HEK293 (cell line): ENCODE data around the gene LTV1.

Experiments
- CTCF ChIA-PET: fragments of 350-600 bp; formaldehyde crosslinking; extraction: SDS; loops from one replicate; lab custom pipeline; 2021; ENCODE audit warnings: antibody characterized with exemption; lab: Yijun Ruan, JAX
- POLR2A ChIA-PET: fragments of 300-600 bp; formaldehyde crosslinking; extraction: SDS; loops from one replicate; lab custom pipeline; 2020; ENCODE audit warnings: antibody characterized with exemption, inconsistent platforms; lab: Yijun Ruan, JAX
- H3K27ac ChIP-seq: fragments of 200-500 bp; sonication (Bioruptor generic); 2 replicates; pipeline ENCODE4 v1.5.1; 2014; ENCODE audit warnings: low read depth, low read length, control low read depth, inconsistent platforms; ENCODE audit errors: extremely low read depth
- H3K36me3 ChIP-seq, 2 experiments: fragments of 200-500 bp in 1 of 2; sonication (Bioruptor generic) in 1 of 2; 1 replicate in 1 of 2; 2 replicates in 1 of 2; pipeline ENCODE4 v1.5.1; 2014 to 2017; ENCODE audit warnings: inconsistent platforms in 2 of 2, low read length in 2 of 2; ENCODE audit not compliant: control insufficient read depth in 2 of 2, insufficient read depth in 1 of 2
- H3K4me1 ChIP-seq: fragments of 200-500 bp; sonication (Bioruptor generic); 2 replicates; pipeline ENCODE4 v1.5.1; 2014; ENCODE audit warnings: mild to moderate bottlenecking, low read length, inconsistent platforms; ENCODE audit not compliant: control insufficient read depth, insufficient read depth
- H3K4me3 ChIP-seq: 2 replicates; pipeline ENCODE4 v1.5.1; 2011; ENCODE audit warnings: low read depth, mild to moderate bottlenecking, control low read depth, low read length, moderate library complexity
- H3K9me3 ChIP-seq: fragments of 200-500 bp; sonication (Bioruptor generic); 2 replicates; pipeline ENCODE4 v1.5.1; 2014; ENCODE audit warnings: low read depth, low read length, inconsistent platforms; ENCODE audit not compliant: control insufficient read depth, insufficient read depth
- KLF8 ChIP-seq: fragments of 450-650 bp; formaldehyde crosslinking; IDR thresholded peaks from 2 replicates; pipeline ENCODE4 v1.5.1; 2016; ENCODE audit warnings: missing biosample characterization, missing genetic modification characterization
- REPIN1 ChIP-seq: fragments of 450-650 bp; formaldehyde crosslinking; IDR thresholded peaks from 2 replicates; pipeline ENCODE4 v1.5.1; 2017; ENCODE audit warnings: missing biosample characterization, missing genetic modification characterization, low read depth
- TSHZ1 ChIP-seq: fragments of 450-650 bp; formaldehyde crosslinking; IDR thresholded peaks from 2 replicates; pipeline ENCODE4 v1.5.1; 2016; ENCODE audit warnings: missing biosample characterization, missing genetic modification characterization, borderline replicate concordance
- ZBTB7A ChIP-seq: fragments of 450-650 bp; formaldehyde crosslinking; IDR thresholded peaks from 2 replicates; pipeline ENCODE4 v1.5.1; 2016; ENCODE audit warnings: low read depth, missing biosample characterization, missing genetic modification characterization
- ZEB2 ChIP-seq: fragments of 450-650 bp; formaldehyde crosslinking; IDR thresholded peaks from 2 replicates; pipeline ENCODE4 v1.5.1; 2016; ENCODE audit warnings: missing biosample characterization, missing genetic modification characterization
- ZFHX2 ChIP-seq: fragments of 450-650 bp; formaldehyde crosslinking; conservative IDR thresholded peaks from 2 replicates; pipeline ENCODE4 v1.5.1; 2016; ENCODE audit warnings: missing biosample characterization, missing genetic modification characterization
- ZNF112 ChIP-seq: fragments of 450-650 bp; formaldehyde crosslinking; IDR thresholded peaks from 2 replicates; pipeline ENCODE4 v1.5.0; 2017; ENCODE audit warnings: missing biosample characterization, missing genetic modification characterization
- ZNF132 ChIP-seq: fragments of 450-650 bp; formaldehyde crosslinking; IDR thresholded peaks from 2 replicates; pipeline ENCODE4 v1.5.1; 2017; ENCODE audit warnings: missing biosample characterization, missing genetic modification characterization, borderline replicate concordance
- ZNF155 ChIP-seq: fragments of 450-650 bp; formaldehyde crosslinking; IDR thresholded peaks from 2 replicates; pipeline ENCODE4 v1.5.1; 2016; ENCODE audit warnings: missing biosample characterization, missing genetic modification characterization
- ZNF2 ChIP-seq: fragments of 450-650 bp; formaldehyde crosslinking; IDR thresholded peaks from 2 replicates; pipeline ENCODE4 v1.5.1; 2016; ENCODE audit warnings: missing biosample characterization, missing genetic modification characterization
- ZNF473 ChIP-seq: fragments of 450-650 bp; formaldehyde crosslinking; IDR thresholded peaks from 2 replicates; pipeline ENCODE4 v1.5.1; 2017; ENCODE audit warnings: missing biosample characterization, missing genetic modification characterization
- ZNF548 ChIP-seq: fragments of 450-650 bp; formaldehyde crosslinking; IDR thresholded peaks from 2 replicates; pipeline ENCODE4 v1.5.1; 2016; ENCODE audit warnings: missing biosample characterization, missing genetic modification characterization
- ZNF585B ChIP-seq: fragments of 450-650 bp; formaldehyde crosslinking; IDR thresholded peaks from 2 replicates; pipeline ENCODE4 v1.5.1; 2016; ENCODE audit warnings: missing biosample characterization, missing genetic modification characterization
- ZNF624 ChIP-seq: fragments of 450-650 bp; formaldehyde crosslinking; IDR thresholded peaks from 2 replicates; pipeline ENCODE4 v1.5.1; 2017; ENCODE audit warnings: missing biosample characterization, missing genetic modification characterization
- ZNF830 ChIP-seq: fragments of 450-650 bp; IDR thresholded peaks from 2 replicates; pipeline ENCODE4 v1.5.0; 2018; ENCODE audit warnings: missing biosample characterization, missing genetic modification characterization, low read depth, mild to moderate bottlenecking, moderate library complexity
- TF ChIP-seq, protein P1 (sequence below): fragments of 450-650 bp; IDR thresholded peaks from 2 replicates; pipeline ENCODE4 v1.5.1; 2018; ENCODE audit warnings: missing biosample characterization, mild to moderate bottlenecking, missing genetic modification characterization
- TF ChIP-seq, protein P2 (sequence below): fragments of 450-650 bp; formaldehyde crosslinking; IDR thresholded peaks from 2 replicates; pipeline ENCODE4 v1.5.1; 2016; ENCODE audit warnings: missing biosample characterization, missing genetic modification characterization
- TF ChIP-seq, protein P3 (sequence below): fragments of 450-650 bp; formaldehyde crosslinking; IDR thresholded peaks from 2 replicates; pipeline ENCODE4 v1.5.1; 2016; ENCODE audit warnings: missing biosample characterization, missing genetic modification characterization
- TF ChIP-seq, protein P4 (sequence below): fragments of 450-650 bp; formaldehyde crosslinking; IDR thresholded peaks from 2 replicates; pipeline ENCODE4 v1.5.1; 2017; ENCODE audit warnings: missing biosample characterization, missing genetic modification characterization

LTV1 gene

DNA sequence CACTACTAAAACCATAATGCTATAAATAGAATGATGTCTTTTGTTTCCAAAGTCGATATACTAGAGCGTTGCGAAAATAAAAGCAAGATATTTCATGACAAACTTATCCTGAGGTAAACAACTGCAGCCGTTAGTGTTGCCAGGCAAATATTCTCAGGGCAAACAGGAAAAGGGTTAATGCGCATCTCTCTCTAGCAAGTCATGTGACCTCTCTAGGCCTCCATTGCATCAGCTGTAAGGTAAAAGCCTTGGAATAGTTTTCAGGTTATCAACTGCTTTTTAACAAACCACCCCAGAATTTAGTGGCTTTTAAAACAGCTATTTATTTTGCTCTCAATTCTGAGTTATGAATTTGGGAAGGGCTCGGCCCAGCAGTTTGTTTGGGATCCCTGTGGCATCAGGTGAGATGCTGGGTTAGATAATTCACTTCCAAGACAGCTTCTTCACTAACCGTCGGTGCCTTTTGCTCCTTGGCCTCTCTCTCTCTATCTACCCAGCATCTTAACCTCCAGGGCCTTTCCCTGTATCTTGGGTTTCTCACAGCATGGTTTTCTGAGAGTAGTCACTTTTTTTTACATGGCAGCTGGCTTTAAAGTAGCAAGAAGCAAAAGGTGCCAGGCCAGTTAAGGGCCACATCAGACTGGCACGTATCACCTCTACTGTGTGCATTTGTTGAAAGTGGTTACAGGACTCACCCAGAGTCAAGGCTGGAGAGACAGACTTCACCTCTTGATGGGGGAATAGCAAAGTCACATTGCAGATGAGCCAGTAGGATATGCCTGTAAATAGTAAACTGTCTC, 39.2 kb upstream of the LTV1 start (continued):
- TF ChIP-seq, protein P1, sequence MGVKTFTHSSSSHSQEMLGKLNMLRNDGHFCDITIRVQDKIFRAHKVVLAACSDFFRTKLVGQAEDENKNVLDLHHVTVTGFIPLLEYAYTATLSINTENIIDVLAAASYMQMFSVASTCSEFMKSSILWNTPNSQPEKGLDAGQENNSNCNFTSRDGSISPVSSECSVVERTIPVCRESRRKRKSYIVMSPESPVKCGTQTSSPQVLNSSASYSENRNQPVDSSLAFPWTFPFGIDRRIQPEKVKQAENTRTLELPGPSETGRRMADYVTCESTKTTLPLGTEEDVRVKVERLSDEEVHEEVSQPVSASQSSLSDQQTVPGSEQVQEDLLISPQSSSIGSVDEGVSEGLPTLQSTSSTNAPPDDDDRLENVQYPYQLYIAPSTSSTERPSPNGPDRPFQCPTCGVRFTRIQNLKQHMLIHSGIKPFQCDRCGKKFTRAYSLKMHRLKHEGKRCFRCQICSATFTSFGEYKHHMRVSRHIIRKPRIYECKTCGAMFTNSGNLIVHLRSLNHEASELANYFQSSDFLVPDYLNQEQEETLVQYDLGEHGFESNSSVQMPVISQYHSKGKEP, result no peak
- TF ChIP-seq ZNF112, result no peak

GRCh38 chr6:143804835-143805239, 38.3 kb upstream of the LTV1 start:
- Histone ChIP-seq H3K36me3 (peaks cover 7 to 11% of the 10 kb centered on the region in 2 experiments; a peak in 2 of 3 replicates), H3K27ac (no peak overlapping the region), H3K9me3 (no peaks in the 10 kb centered on the region), H3K4me3 (no peak overlapping the region), H3K4me1 (no peaks in the 10 kb centered on the region)
- no peak for TF ChIP-seq ZNF585B (tag by site-specific recombination)
- TF ChIP-seq ZNF548 (tag by site-specific recombination), result no peak
- no peak for TF ChIP-seq ZNF132 (tag by site-specific recombination)
- TF ChIP-seq, protein P2, sequence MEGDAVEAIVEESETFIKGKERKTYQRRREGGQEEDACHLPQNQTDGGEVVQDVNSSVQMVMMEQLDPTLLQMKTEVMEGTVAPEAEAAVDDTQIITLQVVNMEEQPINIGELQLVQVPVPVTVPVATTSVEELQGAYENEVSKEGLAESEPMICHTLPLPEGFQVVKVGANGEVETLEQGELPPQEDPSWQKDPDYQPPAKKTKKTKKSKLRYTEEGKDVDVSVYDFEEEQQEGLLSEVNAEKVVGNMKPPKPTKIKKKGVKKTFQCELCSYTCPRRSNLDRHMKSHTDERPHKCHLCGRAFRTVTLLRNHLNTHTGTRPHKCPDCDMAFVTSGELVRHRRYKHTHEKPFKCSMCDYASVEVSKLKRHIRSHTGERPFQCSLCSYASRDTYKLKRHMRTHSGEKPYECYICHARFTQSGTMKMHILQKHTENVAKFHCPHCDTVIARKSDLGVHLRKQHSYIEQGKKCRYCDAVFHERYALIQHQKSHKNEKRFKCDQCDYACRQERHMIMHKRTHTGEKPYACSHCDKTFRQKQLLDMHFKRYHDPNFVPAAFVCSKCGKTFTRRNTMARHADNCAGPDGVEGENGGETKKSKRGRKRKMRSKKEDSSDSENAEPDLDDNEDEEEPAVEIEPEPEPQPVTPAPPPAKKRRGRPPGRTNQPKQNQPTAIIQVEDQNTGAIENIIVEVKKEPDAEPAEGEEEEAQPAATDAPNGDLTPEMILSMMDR (tag by site-specific recombination), result no peak
- TF ChIP-seq ZNF2, result no peak
- TF ChIP-seq TSHZ1, result no peak
- no peak for TF ChIP-seq ZNF473 (tag by site-specific recombination)
- no peak for TF ChIP-seq ZNF830 (tag by site-specific recombination)
- TF ChIP-seq ZEB2 (tag by site-specific recombination), result no peak
- TF ChIP-seq, protein P3, sequence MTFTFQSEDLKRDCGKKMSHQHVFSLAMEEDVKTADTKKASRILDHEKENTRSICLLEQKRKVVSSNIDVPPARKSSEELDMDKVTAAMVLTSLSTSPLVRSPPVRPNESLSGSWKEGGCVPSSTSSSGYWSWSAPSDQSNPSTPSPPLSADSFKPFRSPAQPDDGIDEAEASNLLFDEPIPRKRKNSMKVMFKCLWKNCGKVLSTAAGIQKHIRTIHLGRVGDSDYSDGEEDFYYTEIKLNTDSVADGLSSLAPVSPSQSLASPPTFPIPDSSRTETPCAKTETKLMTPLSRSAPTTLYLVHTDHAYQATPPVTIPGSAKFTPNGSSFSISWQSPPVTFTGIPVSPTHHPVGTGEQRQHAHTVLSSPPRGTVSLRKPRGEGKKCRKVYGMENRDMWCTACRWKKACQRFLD, result no peak
- TF ChIP-seq ZNF155 (tag by site-specific recombination), result no peak
- no peak for TF ChIP-seq REPIN1 (tag by site-specific recombination)
- TF ChIP-seq KLF8 (tag by site-specific recombination), result no peak
- TF ChIP-seq ZBTB7A (tag by site-specific recombination), result no peak
- no peak for TF ChIP-seq ZNF624 (tag by site-specific recombination)
- no peak for TF ChIP-seq ZFHX2
- TF ChIP-seq, protein P4, sequence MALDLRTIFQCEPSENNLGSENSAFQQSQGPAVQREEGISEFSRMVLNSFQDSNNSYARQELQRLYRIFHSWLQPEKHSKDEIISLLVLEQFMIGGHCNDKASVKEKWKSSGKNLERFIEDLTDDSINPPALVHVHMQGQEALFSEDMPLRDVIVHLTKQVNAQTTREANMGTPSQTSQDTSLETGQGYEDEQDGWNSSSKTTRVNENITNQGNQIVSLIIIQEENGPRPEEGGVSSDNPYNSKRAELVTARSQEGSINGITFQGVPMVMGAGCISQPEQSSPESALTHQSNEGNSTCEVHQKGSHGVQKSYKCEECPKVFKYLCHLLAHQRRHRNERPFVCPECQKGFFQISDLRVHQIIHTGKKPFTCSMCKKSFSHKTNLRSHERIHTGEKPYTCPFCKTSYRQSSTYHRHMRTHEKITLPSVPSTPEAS, result no peak
- ChIA-PET CTCF (no interaction called here), POLR2A (no interaction called here)
